ENCODE measurements around the gene ADGRF5.

The ADGRF5 gene

GRCh38 chr6:46915866-46916265, 5.9 kb downstream of the ADGRF5 start:
- no peaks in the 10 kb centered on the region for H3K9me3 ChIP-seq (ENCODE audit: control insufficient read depth, low read length)
- H3K27ac ChIP-seq (ENCODE audit: insufficient read depth, low read length, poor library complexity, severe bottlenecking), result no peak overlapping the region
- no peaks in the 10 kb centered on the region for H3K36me3 ChIP-seq (ENCODE audit: control insufficient read depth, insufficient read depth, low read length)
- H3K27me3 ChIP-seq (replicated peaks; ENCODE audit: control insufficient read depth, insufficient read depth, low read length, poor library complexity, severe bottlenecking), result no peaks in the 10 kb centered on the region
- H3K4me3 ChIP-seq (ENCODE audit: insufficient read depth, low read depth, low read length, poor library complexity, severe bottlenecking), result no peak overlapping the region
- DNase-seq, result no peak
- H3K4me1 ChIP-seq (ENCODE audit: control insufficient read depth, insufficient read depth, low read length, poor library complexity, severe bottlenecking), result no peaks in the 10 kb centered on the region

DNA sequence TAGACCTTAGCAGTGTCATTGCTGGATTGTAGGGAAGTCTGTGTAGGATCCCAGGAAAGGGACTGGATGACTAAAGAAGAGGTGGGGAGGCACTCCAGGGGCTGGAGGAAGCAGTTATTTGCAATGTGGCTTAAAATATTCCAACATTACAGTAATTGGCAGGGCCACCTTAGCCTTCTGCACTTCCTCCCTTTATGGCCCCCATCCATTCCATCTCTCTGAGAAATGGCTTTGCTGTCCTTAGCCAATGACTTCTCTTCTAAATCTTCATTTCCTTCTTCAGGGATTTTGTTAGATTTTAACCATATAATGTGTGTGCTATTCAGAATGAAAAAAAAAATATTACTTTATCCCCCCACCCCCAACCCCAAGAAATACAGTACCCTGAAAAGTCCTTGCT, 6.4 kb downstream of the ADGRF5 start:
- Histone ChIP-seq H3K4me3 (ENCODE audit: insufficient read depth, low read depth, low read length, poor library complexity, severe bottlenecking) (no peak overlapping the region), H3K36me3 (ENCODE audit: control insufficient read depth, insufficient read depth, low read length) (no peaks in the 10 kb centered on the region), H3K27ac (ENCODE audit: insufficient read depth, low read length, poor library complexity, severe bottlenecking) (no peak overlapping the region), H3K9me3 (ENCODE audit: control insufficient read depth, low read length) (no peaks in the 10 kb centered on the region), H3K27me3 (replicated peaks; ENCODE audit: control insufficient read depth, insufficient read depth, low read length, poor library complexity, severe bottlenecking) (no peaks in the 10 kb centered on the region), H3K4me1 (ENCODE audit: control insufficient read depth, insufficient read depth, low read length, poor library complexity, severe bottlenecking) (no peaks in the 10 kb centered on the region)
- no peak for DNase-seq

GRCh38 chr6:46914279-46914810, 7.4 kb downstream of the ADGRF5 start:
- Histone ChIP-seq H3K27ac (ENCODE audit: insufficient read depth, low read length, poor library complexity, severe bottlenecking) (no peak overlapping the region), H3K36me3 (ENCODE audit: control insufficient read depth, insufficient read depth, low read length) (no peaks in the 10 kb centered on the region), H3K27me3 (replicated peaks; ENCODE audit: control insufficient read depth, insufficient read depth, low read length, poor library complexity, severe bottlenecking) (no peaks in the 10 kb centered on the region), H3K4me3 (ENCODE audit: insufficient read depth, low read depth, low read length, poor library complexity, severe bottlenecking) (no peak overlapping the region), H3K9me3 (ENCODE audit: control insufficient read depth, low read length) (no peaks in the 10 kb centered on the region), H3K4me1 (ENCODE audit: control insufficient read depth, insufficient read depth, low read length, poor library complexity, severe bottlenecking) (no peaks in the 10 kb centered on the region)
- no peak for DNase-seq

DNA sequence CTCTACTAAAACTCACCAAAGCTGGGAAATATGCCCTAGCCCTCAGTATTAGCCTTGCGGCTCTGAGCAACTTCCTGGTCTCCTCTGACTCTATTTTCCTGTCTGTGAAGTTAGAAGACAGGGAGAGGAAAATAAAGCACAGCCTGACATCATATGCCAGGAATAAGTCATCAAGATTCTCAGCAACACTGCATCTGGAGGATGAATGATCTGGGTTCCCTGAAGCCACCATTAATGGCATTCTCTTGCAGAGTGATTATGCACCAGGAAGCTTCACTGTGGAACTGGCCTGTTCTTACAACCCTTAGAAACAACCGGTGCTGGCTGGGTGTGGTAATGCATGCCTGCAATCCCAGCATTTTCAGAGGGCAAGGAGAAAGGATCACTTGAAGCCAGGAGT, 12.4 kb downstream of the ADGRF5 start:
- H3K4me1 ChIP-seq (ENCODE audit: control insufficient read depth, insufficient read depth, low read length, poor library complexity, severe bottlenecking), result no peaks in the 10 kb centered on the region
- H3K9me3 ChIP-seq (ENCODE audit: control insufficient read depth, low read length), result no peaks in the 10 kb centered on the region
- no peaks in the 10 kb centered on the region for H3K27me3 ChIP-seq (replicated peaks; ENCODE audit: control insufficient read depth, insufficient read depth, low read length, poor library complexity, severe bottlenecking)
- H3K4me3 ChIP-seq (ENCODE audit: insufficient read depth, low read depth, low read length, poor library complexity, severe bottlenecking), result no peak overlapping the region
- H3K27ac ChIP-seq (ENCODE audit: insufficient read depth, low read length, poor library complexity, severe bottlenecking), result no peak overlapping the region
- DNase-seq, result no peak
- no peaks in the 10 kb centered on the region for H3K36me3 ChIP-seq (ENCODE audit: control insufficient read depth, insufficient read depth, low read length)

GRCh38 chr6:46906776-46907175, 15.0 kb downstream of the ADGRF5 start:
- Histone ChIP-seq H3K27ac (ENCODE audit: insufficient read depth, low read length, poor library complexity, severe bottlenecking) (no peak overlapping the region), H3K36me3 (ENCODE audit: control insufficient read depth, insufficient read depth, low read length) (no peaks in the 10 kb centered on the region), H3K4me3 (ENCODE audit: insufficient read depth, low read depth, low read length, poor library complexity, severe bottlenecking) (no peak overlapping the region), H3K4me1 (ENCODE audit: control insufficient read depth, insufficient read depth, low read length, poor library complexity, severe bottlenecking) (no peaks in the 10 kb centered on the region), H3K9me3 (ENCODE audit: control insufficient read depth, low read length) (no peaks in the 10 kb centered on the region), H3K27me3 (replicated peaks; ENCODE audit: control insufficient read depth, insufficient read depth, low read length, poor library complexity, severe bottlenecking) (no peaks in the 10 kb centered on the region)
- DNase-seq, result no peak

DNA sequence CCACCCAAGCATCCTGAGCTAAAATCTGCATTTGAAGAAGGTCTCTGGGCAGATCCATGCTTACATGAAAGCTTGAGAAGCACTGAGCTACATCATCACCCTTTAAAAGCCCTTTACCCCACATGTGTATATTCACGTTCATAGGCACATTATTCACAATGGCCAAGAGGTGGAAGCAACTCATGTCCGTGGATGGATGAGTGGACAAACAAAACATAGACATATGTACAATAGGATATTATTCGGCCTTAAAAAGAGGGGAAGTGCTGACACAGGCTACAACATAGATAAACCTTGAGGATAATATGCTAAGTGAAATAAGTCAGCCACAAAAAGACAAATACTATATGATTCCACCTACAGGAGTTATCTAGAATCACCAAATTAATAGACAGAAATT, 17.6 kb downstream of the ADGRF5 start:
- H3K4me1 ChIP-seq (ENCODE audit: control insufficient read depth, insufficient read depth, low read length, poor library complexity, severe bottlenecking), result no peaks in the 10 kb centered on the region
- no peak overlapping the region for H3K27ac ChIP-seq (ENCODE audit: insufficient read depth, low read length, poor library complexity, severe bottlenecking)
- DNase-seq, result no peak
- no peaks in the 10 kb centered on the region for H3K9me3 ChIP-seq (ENCODE audit: control insufficient read depth, low read length)
- H3K4me3 ChIP-seq (ENCODE audit: insufficient read depth, low read depth, low read length, poor library complexity, severe bottlenecking), result no peak overlapping the region
- no peaks in the 10 kb centered on the region for H3K36me3 ChIP-seq (ENCODE audit: control insufficient read depth, insufficient read depth, low read length)
- H3K27me3 ChIP-seq (replicated peaks; ENCODE audit: control insufficient read depth, insufficient read depth, low read length, poor library complexity, severe bottlenecking), result no peaks in the 10 kb centered on the region

- Histone ChIP-seq H3K36me3 (ENCODE audit: control insufficient read depth, insufficient read depth, low read length) (no peaks in the 10 kb centered on the region), H3K9me3 (ENCODE audit: control insufficient read depth, low read length) (no peaks in the 10 kb centered on the region), H3K27ac (ENCODE audit: insufficient read depth, low read length, poor library complexity, severe bottlenecking) (no peak overlapping the region), H3K4me3 (ENCODE audit: insufficient read depth, low read depth, low read length, poor library complexity, severe bottlenecking) (no peak overlapping the region), H3K4me1 (ENCODE audit: control insufficient read depth, insufficient read depth, low read length, poor library complexity, severe bottlenecking) (no peaks in the 10 kb centered on the region), H3K27me3 (replicated peaks; ENCODE audit: control insufficient read depth, insufficient read depth, low read length, poor library complexity, severe bottlenecking) (no peaks in the 10 kb centered on the region)
- DNase-seq, result no peak
Observed at GRCh38 chr6:46903175-46903574, 18.6 kb downstream of the ADGRF5 start.

DNA sequence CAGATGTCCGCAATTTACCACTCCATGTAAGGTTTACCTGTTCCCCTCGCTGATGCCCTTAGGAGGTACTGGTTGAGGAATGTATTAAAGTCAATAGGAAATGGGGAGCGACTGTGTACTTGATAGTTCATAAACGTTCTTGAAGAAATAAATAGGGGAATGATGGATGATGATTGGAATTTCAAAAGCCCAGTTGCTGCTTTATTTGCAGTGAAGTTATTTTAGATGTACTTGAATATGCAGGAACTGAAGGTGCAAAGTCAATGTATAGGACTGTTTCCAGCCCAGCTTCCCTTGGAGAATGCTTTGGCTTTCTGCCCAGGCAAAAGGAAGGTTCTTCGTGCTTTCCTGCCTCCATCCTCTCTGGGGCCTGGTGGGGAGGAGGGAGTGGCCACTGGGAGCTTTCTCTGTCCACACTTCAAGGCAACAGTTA, 19.8 kb downstream of the ADGRF5 start:
- Histone ChIP-seq H3K27ac (ENCODE audit: insufficient read depth, low read length, poor library complexity, severe bottlenecking) (no peak overlapping the region), H3K4me3 (ENCODE audit: insufficient read depth, low read depth, low read length, poor library complexity, severe bottlenecking) (no peak overlapping the region)

GRCh38 chr6:46900266-46900665, 21.5 kb downstream of the ADGRF5 start:
- no peak overlapping the region for H3K4me3 ChIP-seq (ENCODE audit: insufficient read depth, low read depth, low read length, poor library complexity, severe bottlenecking)
- no peaks in the 10 kb centered on the region for H3K4me1 ChIP-seq (ENCODE audit: control insufficient read depth, insufficient read depth, low read length, poor library complexity, severe bottlenecking)

More for the DNA sequence above, 19.8 kb downstream of the ADGRF5 start:
- no peaks in the 10 kb centered on the region for H3K4me1 ChIP-seq (ENCODE audit: control insufficient read depth, insufficient read depth, low read length, poor library complexity, severe bottlenecking)
- H3K9me3 ChIP-seq (ENCODE audit: control insufficient read depth, low read length), result no peaks in the 10 kb centered on the region
- no peak for DNase-seq
- H3K27me3 ChIP-seq (replicated peaks; ENCODE audit: control insufficient read depth, insufficient read depth, low read length, poor library complexity, severe bottlenecking), result no peaks in the 10 kb centered on the region
- H3K36me3 ChIP-seq (ENCODE audit: control insufficient read depth, insufficient read depth, low read length), result no peaks in the 10 kb centered on the region

DNA sequence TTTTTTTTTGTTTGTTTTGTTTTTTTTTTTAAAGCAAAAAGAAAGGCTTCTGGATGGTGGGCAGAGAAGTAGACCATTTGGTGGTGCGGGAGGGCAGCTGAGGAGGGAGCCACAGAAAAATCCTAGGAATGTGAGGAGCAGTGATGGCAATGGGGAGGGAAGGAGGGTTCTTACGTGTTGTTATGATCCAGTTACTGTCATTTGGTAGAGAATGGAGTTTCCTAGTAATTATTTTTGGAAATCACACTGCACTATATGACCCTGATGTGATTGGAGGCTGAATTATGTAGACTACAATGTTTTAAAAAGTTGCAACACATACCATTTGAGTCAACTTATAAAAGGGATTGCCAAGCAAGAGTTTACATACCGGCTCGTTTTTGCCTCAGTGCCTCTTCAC, 22.1 kb downstream of the ADGRF5 start:
- Histone ChIP-seq H3K27ac (ENCODE audit: insufficient read depth, low read length, poor library complexity, severe bottlenecking) (no peak overlapping the region), H3K4me3 (ENCODE audit: insufficient read depth, low read depth, low read length, poor library complexity, severe bottlenecking) (no peak overlapping the region), H3K4me1 (ENCODE audit: control insufficient read depth, insufficient read depth, low read length, poor library complexity, severe bottlenecking) (no peaks in the 10 kb centered on the region), H3K9me3 (ENCODE audit: control insufficient read depth, low read length) (no peaks in the 10 kb centered on the region), H3K27me3 (replicated peaks; ENCODE audit: control insufficient read depth, insufficient read depth, low read length, poor library complexity, severe bottlenecking) (no peaks in the 10 kb centered on the region), H3K36me3 (ENCODE audit: control insufficient read depth, insufficient read depth, low read length) (no peaks in the 10 kb centered on the region)
- no peak for DNase-seq

More at GRCh38 chr6:46900266-46900665, 21.5 kb downstream of the ADGRF5 start:
- Histone ChIP-seq H3K9me3 (ENCODE audit: control insufficient read depth, low read length) (no peaks in the 10 kb centered on the region), H3K27me3 (replicated peaks; ENCODE audit: control insufficient read depth, insufficient read depth, low read length, poor library complexity, severe bottlenecking) (no peaks in the 10 kb centered on the region), H3K27ac (ENCODE audit: insufficient read depth, low read length, poor library complexity, severe bottlenecking) (no peak overlapping the region), H3K36me3 (ENCODE audit: control insufficient read depth, insufficient read depth, low read length) (no peaks in the 10 kb centered on the region)
- no peak for DNase-seq
